Right lobe of liver (tissue), 6 donors: ENCODE results near the gene PCDH17. TPM values are rescaled to one million over a fixed set of nuclear protein-coding genes. Genes with fewer than 3 reads are reported as not detected.

Experiments
- ATAC-seq, 4 donors: fragments of 200-7000 bp; cut with Tn5 transposase; one replicate each; pipeline ENCODE4 v1.9.1; 2020; ENCODE audit warnings: mild to moderate bottlenecking in 4 of 4, moderate library complexity in 4 of 4
- DNase-seq, 3 donors: peaks; one replicate each; pipeline ENCODE4 v3.0.0-alpha.2; 2020
- H3K27ac ChIP-seq, 3 donors: fragments of 200-600 bp; one replicate each; pipeline ENCODE4 v1.8.0; 2022
- H3K27me3 ChIP-seq, 2 donors: fragments of 200-600 bp; one replicate each; pipeline ENCODE4 v1.8.0; 2022
- H3K36me3 ChIP-seq, 4 donors: fragments of 200-600 bp; sonication (generic) in 1 of 4; one replicate each; pipeline versions ENCODE4 v1.5.1 to v1.8.0; 2017 to 2022; ENCODE audit warnings: control low read depth in 1 of 4
- H3K4me1 ChIP-seq, 4 donors: fragments of 200-600 bp; sonication (generic) in 1 of 4; one replicate each; pipeline versions ENCODE4 v1.5.1 to v1.8.0; 2017 to 2022; ENCODE audit warnings: control low read depth in 1 of 4
- H3K4me3 ChIP-seq, 3 donors: fragments of 200-600 bp; one replicate each; pipeline ENCODE4 v1.8.0; 2022
- H3K9me3 ChIP-seq, 4 donors: fragments of 200-600 bp; sonication (generic) in 1 of 4; one replicate each; pipeline versions ENCODE4 v1.5.1 to v1.8.0; 2017 to 2022; ENCODE audit warnings: control low read depth in 1 of 4
- POLR2A ChIP-seq: fragments of 450-650 bp; IDR thresholded peaks from one replicate; pipeline ENCODE4 v1.6.1; 2017; ENCODE audit warnings: antibody characterized with exemption, mild to moderate bottlenecking
- WGBS: methylation state at CpG from one replicate; pipeline ENCODE4 v1.1.6; 2018; ENCODE audit warnings: low coverage, low lambda C conversion rate; ENCODE audit not compliant: insufficient coverage; ENCODE audit errors: missing lambda C conversion rate; 5-methylcytosine and 5-hydroxymethylcytosine counted together
- intact Hi-C, 2 donors: fragments of 100-400 bp; cut with DNase I; formaldehyde crosslinking; loops; one replicate each; pipeline versions ENCODE4 v1.11.2 to v1.14.1; 2022
- total RNA-seq, 6 experiments: library from RNA; depleted of rRNA in 2 of 6; stranded (reverse); fragments of >200 nt in 2 of 6; fragmentation: NEBNext Ultra II Directional in 3 of 6; extraction: Animal tissue kit (Norgen Biotek cat#: 25700) in 3 of 6; gene quantifications; one replicate each; pipeline versions ENCODE4 v1.1.0 to v1.2.4, GENCODE V29; 2016 to 2023
- TF ChIP-seq, protein P1 (sequence below), 4 donors: fragments of 200-600 bp in 3 of 4; fragments of 450-650 bp in 1 of 4; IDR thresholded peaks; one replicate each; pipeline versions ENCODE4 v1.5.1 to v1.8.0; 2016 to 2022; ENCODE audit warnings: antibody characterized with exemption in 4 of 4, mild to moderate bottlenecking in 2 of 4
- donor health status: DM: no; HTN: yes; CAD: no.
- donor health status: DM: no; HTN: no; CAD: no.
- donor health status: DM: no; HTN: no; CAD: no.
- donor health status: DM: no; HTN: yes; CAD: no.
- donor health status: DM: no; HTN: yes; CAD: no.

The PCDH17 gene
- total RNA-seq, 6 experiments from 2014 or later = 0.64 to 6.1 (median 1.1) TPM

- H3K4me1 ChIP-seq = no peaks in the 10 kb centered on the region
- no peak overlapping the region for H3K4me3 ChIP-seq
- no peaks in the 10 kb centered on the region for H3K9me3 ChIP-seq
- intact Hi-C loops = no loop called here
- 62% methylated on average over 6 of the region's 6 CpGs for WGBS
- TF ChIP-seq POLR2A = no peak
- TF ChIP-seq, protein P1, sequence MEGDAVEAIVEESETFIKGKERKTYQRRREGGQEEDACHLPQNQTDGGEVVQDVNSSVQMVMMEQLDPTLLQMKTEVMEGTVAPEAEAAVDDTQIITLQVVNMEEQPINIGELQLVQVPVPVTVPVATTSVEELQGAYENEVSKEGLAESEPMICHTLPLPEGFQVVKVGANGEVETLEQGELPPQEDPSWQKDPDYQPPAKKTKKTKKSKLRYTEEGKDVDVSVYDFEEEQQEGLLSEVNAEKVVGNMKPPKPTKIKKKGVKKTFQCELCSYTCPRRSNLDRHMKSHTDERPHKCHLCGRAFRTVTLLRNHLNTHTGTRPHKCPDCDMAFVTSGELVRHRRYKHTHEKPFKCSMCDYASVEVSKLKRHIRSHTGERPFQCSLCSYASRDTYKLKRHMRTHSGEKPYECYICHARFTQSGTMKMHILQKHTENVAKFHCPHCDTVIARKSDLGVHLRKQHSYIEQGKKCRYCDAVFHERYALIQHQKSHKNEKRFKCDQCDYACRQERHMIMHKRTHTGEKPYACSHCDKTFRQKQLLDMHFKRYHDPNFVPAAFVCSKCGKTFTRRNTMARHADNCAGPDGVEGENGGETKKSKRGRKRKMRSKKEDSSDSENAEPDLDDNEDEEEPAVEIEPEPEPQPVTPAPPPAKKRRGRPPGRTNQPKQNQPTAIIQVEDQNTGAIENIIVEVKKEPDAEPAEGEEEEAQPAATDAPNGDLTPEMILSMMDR (IDR thresholded peaks at IDR 0.05) = no peak
- H3K27me3 ChIP-seq = no peaks in the 10 kb centered on the region
- H3K27ac ChIP-seq = no peak overlapping the region
- no peaks in the 10 kb centered on the region for H3K36me3 ChIP-seq
- ATAC-seq (no peak), DNase-seq (no peak)
These were observed 21.9 kb downstream of the PCDH17 start for GRCh38 chr13:57653229-57653989.

GRCh38 chr13:57665481-57665880 lies 33.9 kb downstream of the PCDH17 start:
- no peaks in the 10 kb centered on the region for H3K9me3 ChIP-seq
- no peak for ATAC-seq
- no peaks in the 10 kb centered on the region for H3K27me3 ChIP-seq
- no peak overlapping the region for H3K4me3 ChIP-seq
- no peak overlapping the region for H3K27ac ChIP-seq
- TF ChIP-seq, protein P1 (IDR thresholded peaks at IDR 0.05) = no peak
- no peak for TF ChIP-seq POLR2A
- 42% methylated on average over 4 of the region's 4 CpGs for WGBS
- no peak for DNase-seq
- H3K4me1 ChIP-seq = no peaks in the 10 kb centered on the region
- intact Hi-C loops = no loop called here
- no peaks in the 10 kb centered on the region for H3K36me3 ChIP-seq

GRCh38 chr13:57666131-57666953 lies 34.8 kb downstream of the PCDH17 start:
- ATAC-seq = no peak
- TF ChIP-seq, protein P1 (IDR thresholded peaks at IDR 0.05) = no peak
- no peak for TF ChIP-seq POLR2A
- 61% methylated on average over 6 of the region's 6 CpGs for WGBS
- DNase-seq = no peak
- H3K4me1 ChIP-seq = no peaks in the 10 kb centered on the region
- no peak overlapping the region for H3K4me3 ChIP-seq
- no peaks in the 10 kb centered on the region for H3K36me3 ChIP-seq
- no peak overlapping the region for H3K27ac ChIP-seq
- no peaks in the 10 kb centered on the region for H3K9me3 ChIP-seq
- H3K27me3 ChIP-seq = no peaks in the 10 kb centered on the region
- intact Hi-C loops = no loop called here

- DNase-seq (no peak), ATAC-seq (no peak)
- Histone ChIP-seq H3K4me1 (no peaks in the 10 kb centered on the region), H3K36me3 (no peaks in the 10 kb centered on the region), H3K9me3 (no peaks in the 10 kb centered on the region), H3K4me3 (no peak overlapping the region), H3K27ac (no peak overlapping the region), H3K27me3 (no peaks in the 10 kb centered on the region)
- 56% methylated on average over 2 of the region's 2 CpGs for WGBS
- intact Hi-C loops = no loop called here
- TF ChIP-seq, protein P1 (IDR thresholded peaks at IDR 0.05) = no peak
- TF ChIP-seq POLR2A = no peak
These were observed 40.6 kb downstream of the PCDH17 start for GRCh38 chr13:57672168-57672567.
